ENCODE data around the gene TPGS1.

Gene TPGS1

DNA sequence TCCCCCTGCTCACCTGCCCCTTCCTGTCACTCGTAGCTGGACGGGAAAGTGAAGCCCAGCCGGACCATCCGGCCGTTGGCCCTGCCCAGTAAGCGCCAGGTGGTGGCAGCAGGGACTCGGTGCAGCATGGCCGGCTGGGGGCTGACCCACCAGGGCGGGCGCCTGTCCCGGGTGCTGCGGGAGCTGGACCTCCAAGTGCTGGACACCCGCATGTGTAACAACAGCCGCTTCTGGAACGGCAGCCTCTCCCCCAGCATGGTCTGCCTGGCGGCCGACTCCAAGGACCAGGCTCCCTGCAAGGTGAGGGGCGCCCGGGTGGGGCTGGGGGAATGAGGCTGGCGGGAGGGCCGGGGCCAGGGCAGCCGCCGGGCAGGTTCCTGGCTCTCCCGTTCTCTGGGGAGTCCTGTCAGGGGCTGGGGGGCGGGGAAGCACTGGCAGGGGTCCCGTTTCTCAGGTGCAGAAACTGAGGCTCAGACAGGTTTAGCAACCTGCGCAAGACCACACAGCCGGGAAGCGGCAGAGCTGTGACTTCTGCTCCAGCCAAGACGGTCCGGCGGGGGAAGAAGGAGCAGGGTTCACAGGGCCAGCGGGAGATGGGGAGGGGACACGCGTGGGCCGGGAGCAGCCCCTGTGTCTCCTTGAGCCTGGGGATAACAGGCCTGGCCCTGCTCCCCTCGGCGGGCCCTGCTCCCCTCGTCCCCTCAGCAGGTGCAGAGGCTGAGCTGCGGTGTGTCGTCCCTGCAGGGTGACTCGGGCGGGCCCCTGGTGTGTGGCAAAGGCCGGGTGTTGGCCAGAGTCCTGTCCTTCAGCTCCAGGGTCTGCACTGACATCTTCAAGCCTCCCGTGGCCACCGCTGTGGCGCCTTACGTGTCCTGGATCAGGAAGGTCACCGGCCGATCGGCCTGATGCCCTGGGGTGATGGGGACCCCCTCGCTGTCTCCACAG is 41.9 kb downstream of the TPGS1 start:
- in situ Hi-C loops (cut with HindIII; ENCODE audit: low sequenced_read_pairs), result no loop called here
- no peak overlapping the region for H3K4me3 ChIP-seq (ENCODE audit: low read depth, low read length)
- TF ChIP-seq, protein P1, sequence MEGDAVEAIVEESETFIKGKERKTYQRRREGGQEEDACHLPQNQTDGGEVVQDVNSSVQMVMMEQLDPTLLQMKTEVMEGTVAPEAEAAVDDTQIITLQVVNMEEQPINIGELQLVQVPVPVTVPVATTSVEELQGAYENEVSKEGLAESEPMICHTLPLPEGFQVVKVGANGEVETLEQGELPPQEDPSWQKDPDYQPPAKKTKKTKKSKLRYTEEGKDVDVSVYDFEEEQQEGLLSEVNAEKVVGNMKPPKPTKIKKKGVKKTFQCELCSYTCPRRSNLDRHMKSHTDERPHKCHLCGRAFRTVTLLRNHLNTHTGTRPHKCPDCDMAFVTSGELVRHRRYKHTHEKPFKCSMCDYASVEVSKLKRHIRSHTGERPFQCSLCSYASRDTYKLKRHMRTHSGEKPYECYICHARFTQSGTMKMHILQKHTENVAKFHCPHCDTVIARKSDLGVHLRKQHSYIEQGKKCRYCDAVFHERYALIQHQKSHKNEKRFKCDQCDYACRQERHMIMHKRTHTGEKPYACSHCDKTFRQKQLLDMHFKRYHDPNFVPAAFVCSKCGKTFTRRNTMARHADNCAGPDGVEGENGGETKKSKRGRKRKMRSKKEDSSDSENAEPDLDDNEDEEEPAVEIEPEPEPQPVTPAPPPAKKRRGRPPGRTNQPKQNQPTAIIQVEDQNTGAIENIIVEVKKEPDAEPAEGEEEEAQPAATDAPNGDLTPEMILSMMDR (IDR thresholded peaks at IDR 0.05; ENCODE audit: low read depth, low read length), result no peak
- DNase-seq (ENCODE audit: low read depth, low spot score), result no peak

DNA sequence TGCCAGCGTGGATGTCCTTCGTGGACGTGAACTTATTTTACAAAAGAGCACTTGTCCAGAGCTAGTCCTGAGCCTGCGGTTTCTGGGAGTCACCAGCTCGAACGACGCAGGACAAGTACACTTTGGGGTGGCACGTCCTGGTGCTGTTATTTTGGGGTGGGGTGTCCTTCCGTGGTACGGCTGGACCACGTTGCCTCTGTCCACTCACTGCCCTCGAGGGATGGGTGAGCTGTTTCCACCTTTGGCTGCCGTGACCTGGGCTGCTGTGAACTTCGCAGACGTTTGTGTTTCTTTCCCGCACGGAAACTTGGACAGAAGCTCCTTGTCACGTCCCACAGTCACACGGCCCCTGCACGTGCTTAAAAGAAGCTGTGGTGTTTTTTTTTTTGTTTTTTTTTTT is 47.5 kb downstream of the TPGS1 start:
- TF ChIP-seq, protein P1 (IDR thresholded peaks at IDR 0.05; ENCODE audit: low read depth, low read length), result no peak
- no peak for DNase-seq (ENCODE audit: low read depth, low spot score)
- no peak overlapping the region for H3K4me3 ChIP-seq (ENCODE audit: low read depth, low read length)
- in situ Hi-C loops (cut with HindIII; ENCODE audit: low sequenced_read_pairs), result no loop called here

DNA sequence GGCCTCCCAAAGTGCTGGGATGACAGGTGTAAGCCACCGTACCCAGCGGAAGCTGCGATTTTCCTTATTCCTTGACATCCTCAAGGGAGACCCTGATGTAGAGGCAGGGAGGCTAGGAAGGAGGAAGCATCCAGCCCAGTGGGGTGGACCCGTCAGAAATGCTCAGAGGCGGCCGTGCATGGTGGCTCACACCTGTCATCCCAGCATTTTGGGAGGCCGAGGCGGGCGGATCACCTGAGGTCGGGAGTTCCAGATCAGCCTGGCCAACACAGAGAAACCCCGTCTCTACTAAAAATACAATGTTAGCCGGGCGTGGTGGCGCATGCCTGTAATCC is 48.1 kb downstream of the TPGS1 start:
- TF ChIP-seq, protein P1 (IDR thresholded peaks at IDR 0.05; ENCODE audit: low read depth, low read length), result no peak
- in situ Hi-C loops (cut with HindIII; ENCODE audit: low sequenced_read_pairs), result no loop called here
- no peak for DNase-seq (ENCODE audit: low read depth, low spot score)
- H3K4me3 ChIP-seq (ENCODE audit: low read depth, low read length), result no peak overlapping the region

DNA sequence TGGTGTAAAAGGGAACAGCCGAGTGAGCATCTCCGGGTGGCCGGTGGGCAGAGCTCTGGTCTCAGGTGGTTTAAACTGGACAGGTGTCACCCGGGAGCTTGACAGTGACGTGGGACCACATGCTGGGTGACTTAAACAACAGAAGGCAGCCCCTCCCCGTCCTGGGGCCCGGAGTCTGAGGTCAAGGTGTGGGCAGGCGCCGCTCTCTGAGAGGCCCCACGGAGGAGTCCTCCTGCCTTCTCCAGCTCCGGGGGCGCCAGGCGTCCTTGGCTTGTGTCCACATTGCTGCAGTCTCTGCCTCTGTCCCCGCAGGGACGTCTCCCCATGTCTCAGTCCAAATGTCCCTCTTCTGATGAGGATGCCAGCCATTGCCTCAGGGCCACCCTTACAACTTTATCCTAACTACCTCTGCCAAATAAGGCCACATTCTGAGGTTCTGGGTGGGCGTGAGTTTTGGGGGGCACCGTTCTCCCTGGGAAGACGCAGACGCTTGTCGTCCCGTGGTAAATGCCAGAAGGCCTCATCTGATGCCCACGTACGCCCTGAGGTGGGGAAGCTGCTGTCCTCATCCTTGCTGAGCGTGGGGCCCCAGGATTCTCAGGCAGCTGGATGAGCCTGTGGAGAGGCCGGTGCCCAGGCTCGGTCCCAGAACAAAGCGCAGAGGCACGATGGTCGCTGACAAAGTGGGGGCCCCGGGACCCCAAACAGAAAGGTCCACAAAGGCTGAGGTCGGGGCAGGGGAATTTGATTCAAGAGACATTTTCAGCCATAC is 49.5 kb downstream of the TPGS1 start:
- in situ Hi-C loops (cut with HindIII; ENCODE audit: low sequenced_read_pairs), result no loop called here
- H3K4me3 ChIP-seq (ENCODE audit: low read depth, low read length), result no peak overlapping the region
- DNase-seq (ENCODE audit: low read depth, low spot score), result no peak
- TF ChIP-seq, protein P1 (IDR thresholded peaks at IDR 0.05; ENCODE audit: low read depth, low read length), result no peak

DNA sequence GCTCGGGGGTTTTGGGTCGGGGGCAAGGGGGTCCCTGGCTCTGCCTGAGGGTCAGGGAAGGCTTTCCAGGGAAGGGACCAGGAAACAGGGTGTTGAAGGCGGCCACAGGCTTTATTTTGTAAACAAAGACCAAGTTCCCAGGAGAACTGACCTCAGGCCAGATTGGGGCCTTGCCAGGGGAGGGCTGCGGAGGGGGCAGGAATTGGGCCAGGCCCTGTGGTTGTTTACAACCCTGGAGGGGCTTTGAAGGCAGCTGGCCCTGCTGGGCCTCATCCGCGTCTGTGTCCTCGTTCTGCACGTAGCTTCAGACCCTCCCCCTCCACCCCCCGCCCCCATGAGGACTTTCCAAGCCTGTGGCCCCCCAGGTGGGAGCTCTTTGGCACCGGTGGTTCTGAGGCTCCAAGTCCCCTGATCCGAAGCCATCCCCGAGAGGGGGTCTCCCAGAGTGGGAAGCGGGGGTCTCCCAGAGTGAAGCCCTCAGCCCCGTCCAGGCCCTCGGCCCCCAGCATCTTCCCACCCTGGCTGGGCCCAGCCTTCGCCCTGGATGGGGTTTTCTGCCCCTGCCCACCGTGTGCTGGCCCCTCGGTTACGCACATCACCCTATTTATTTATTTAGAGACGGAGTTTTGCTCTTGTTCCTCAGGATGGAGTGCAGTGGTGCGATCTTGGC is 51.6 kb downstream of the TPGS1 start:
- no peak overlapping the region for H3K4me3 ChIP-seq (ENCODE audit: low read depth, low read length)
- TF ChIP-seq, protein P1 (IDR thresholded peaks at IDR 0.05; ENCODE audit: low read depth, low read length), result no peak
- peak; percentile 20 for DNase-seq (ENCODE audit: low read depth, low spot score)
- in situ Hi-C loops (cut with HindIII; ENCODE audit: low sequenced_read_pairs), result no loop called here

DNA sequence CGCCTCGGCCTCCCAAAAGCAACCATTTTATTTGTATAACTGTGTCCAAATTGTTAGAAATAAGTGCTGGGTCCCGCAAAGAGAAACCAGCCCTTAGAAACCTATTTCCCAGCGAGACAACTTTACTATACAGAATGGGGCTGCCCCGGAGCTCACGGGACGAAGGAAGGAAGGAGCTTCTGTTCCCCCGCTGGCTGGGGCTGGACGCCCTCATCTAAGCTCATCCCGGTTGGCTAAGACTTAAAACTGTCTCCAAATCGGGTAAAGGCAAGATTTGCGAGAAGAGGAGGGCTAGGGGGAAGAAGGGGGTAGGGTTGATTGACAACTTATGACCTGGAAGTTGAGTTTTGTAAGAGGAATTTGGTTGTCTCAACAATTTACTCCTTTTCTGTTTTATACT is 52.8 kb downstream of the TPGS1 start:
- TF ChIP-seq, protein P1 (IDR thresholded peaks at IDR 0.05; ENCODE audit: low read depth, low read length), result no peak
- in situ Hi-C loops (cut with HindIII; ENCODE audit: low sequenced_read_pairs), result no loop called here
- DNase-seq (ENCODE audit: low read depth, low spot score), result no peak

More for the DNA sequence above, 52.8 kb downstream of the TPGS1 start:
- no peak overlapping the region for H3K4me3 ChIP-seq (ENCODE audit: low read depth, low read length)
